ENCODE measurements around the gene PNPLA6.

The PNPLA6 gene

GRCh38 chr19:7610491-7611240 is 75.1 kb downstream of the PNPLA6 start:
- CTCF ChIA-PET: interaction anchor here (0.6 kb wide), 1 partner anchor 208 kb away, joined by 3 read pairs; no protein-coding TSS in a partner anchor
- POLR2A ChIA-PET (ENCODE audit: low non-redundant PET): no interaction called here
- no peak overlapping the region for H3K27ac ChIP-seq
- TF ChIP-seq, protein P1, sequence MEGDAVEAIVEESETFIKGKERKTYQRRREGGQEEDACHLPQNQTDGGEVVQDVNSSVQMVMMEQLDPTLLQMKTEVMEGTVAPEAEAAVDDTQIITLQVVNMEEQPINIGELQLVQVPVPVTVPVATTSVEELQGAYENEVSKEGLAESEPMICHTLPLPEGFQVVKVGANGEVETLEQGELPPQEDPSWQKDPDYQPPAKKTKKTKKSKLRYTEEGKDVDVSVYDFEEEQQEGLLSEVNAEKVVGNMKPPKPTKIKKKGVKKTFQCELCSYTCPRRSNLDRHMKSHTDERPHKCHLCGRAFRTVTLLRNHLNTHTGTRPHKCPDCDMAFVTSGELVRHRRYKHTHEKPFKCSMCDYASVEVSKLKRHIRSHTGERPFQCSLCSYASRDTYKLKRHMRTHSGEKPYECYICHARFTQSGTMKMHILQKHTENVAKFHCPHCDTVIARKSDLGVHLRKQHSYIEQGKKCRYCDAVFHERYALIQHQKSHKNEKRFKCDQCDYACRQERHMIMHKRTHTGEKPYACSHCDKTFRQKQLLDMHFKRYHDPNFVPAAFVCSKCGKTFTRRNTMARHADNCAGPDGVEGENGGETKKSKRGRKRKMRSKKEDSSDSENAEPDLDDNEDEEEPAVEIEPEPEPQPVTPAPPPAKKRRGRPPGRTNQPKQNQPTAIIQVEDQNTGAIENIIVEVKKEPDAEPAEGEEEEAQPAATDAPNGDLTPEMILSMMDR (conservative IDR thresholded peaks at IDR 0.05; ENCODE audit: low read depth): no peak
- no peak for DNase-seq (ENCODE audit: low spot score)
